Right lobe of liver (tissue), 6 donors: ENCODE data around the gene POLR1A. TPM values are rescaled to one million over a fixed set of nuclear protein-coding genes. Genes with fewer than 3 reads are reported as not detected.

Experiments used
- ATAC-seq, 4 donors: fragments of 200-7000 bp; cut with Tn5 transposase; one replicate each; pipeline ENCODE4 v1.9.1; 2020; ENCODE audit warnings: mild to moderate bottlenecking in 4 of 4, moderate library complexity in 4 of 4
- DNase-seq, 3 donors: peaks; one replicate each; pipeline ENCODE4 v3.0.0-alpha.2; 2020
- H3K27ac ChIP-seq, 3 donors: fragments of 200-600 bp; one replicate each; pipeline ENCODE4 v1.8.0; 2022
- H3K27me3 ChIP-seq, 2 donors: fragments of 200-600 bp; one replicate each; pipeline ENCODE4 v1.8.0; 2022
- H3K36me3 ChIP-seq, 4 donors: fragments of 200-600 bp; sonication (generic) in 1 of 4; one replicate each; pipeline versions ENCODE4 v1.5.1 to v1.8.0; 2017 to 2022; ENCODE audit warnings: control low read depth in 1 of 4
- H3K4me1 ChIP-seq, 4 donors: fragments of 200-600 bp; sonication (generic) in 1 of 4; one replicate each; pipeline versions ENCODE4 v1.5.1 to v1.8.0; 2017 to 2022; ENCODE audit warnings: control low read depth in 1 of 4
- H3K4me3 ChIP-seq, 3 donors: fragments of 200-600 bp; one replicate each; pipeline ENCODE4 v1.8.0; 2022
- H3K9me3 ChIP-seq, 4 donors: fragments of 200-600 bp; sonication (generic) in 1 of 4; one replicate each; pipeline versions ENCODE4 v1.5.1 to v1.8.0; 2017 to 2022; ENCODE audit warnings: control low read depth in 1 of 4
- POLR2A ChIP-seq: fragments of 450-650 bp; IDR thresholded peaks from one replicate; pipeline ENCODE4 v1.6.1; 2017; ENCODE audit warnings: antibody characterized with exemption, mild to moderate bottlenecking
- WGBS: methylation state at CpG from one replicate; pipeline ENCODE4 v1.1.6; 2018; ENCODE audit warnings: low coverage, low lambda C conversion rate; ENCODE audit not compliant: insufficient coverage; ENCODE audit errors: missing lambda C conversion rate; 5-methylcytosine and 5-hydroxymethylcytosine counted together
- intact Hi-C, 2 donors: fragments of 100-400 bp; cut with DNase I; formaldehyde crosslinking; loops; one replicate each; pipeline versions ENCODE4 v1.11.2 to v1.14.1; 2022
- total RNA-seq, 6 experiments: library from RNA; depleted of rRNA in 2 of 6; stranded (reverse); fragments of >200 nt in 2 of 6; fragmentation: NEBNext Ultra II Directional in 3 of 6; extraction: Animal tissue kit (Norgen Biotek cat#: 25700) in 3 of 6; gene quantifications; one replicate each; pipeline versions ENCODE4 v1.1.0 to v1.2.4, GENCODE V29; 2016 to 2023
- TF ChIP-seq, protein P1 (sequence below), 4 donors: fragments of 200-600 bp in 3 of 4; fragments of 450-650 bp in 1 of 4; IDR thresholded peaks; one replicate each; pipeline versions ENCODE4 v1.5.1 to v1.8.0; 2016 to 2022; ENCODE audit warnings: antibody characterized with exemption in 4 of 4, mild to moderate bottlenecking in 2 of 4
- donor health status: DM: no; HTN: yes; CAD: no.
- donor health status: DM: no; HTN: no; CAD: no.
- donor health status: DM: no; HTN: no; CAD: no.
- donor health status: DM: no; HTN: yes; CAD: no.
- donor health status: DM: no; HTN: yes; CAD: no.

The POLR1A gene
- total RNA-seq, 6 experiments from 2014 or later, result 12.5 to 19.7 (median 14.4) TPM

DNA sequence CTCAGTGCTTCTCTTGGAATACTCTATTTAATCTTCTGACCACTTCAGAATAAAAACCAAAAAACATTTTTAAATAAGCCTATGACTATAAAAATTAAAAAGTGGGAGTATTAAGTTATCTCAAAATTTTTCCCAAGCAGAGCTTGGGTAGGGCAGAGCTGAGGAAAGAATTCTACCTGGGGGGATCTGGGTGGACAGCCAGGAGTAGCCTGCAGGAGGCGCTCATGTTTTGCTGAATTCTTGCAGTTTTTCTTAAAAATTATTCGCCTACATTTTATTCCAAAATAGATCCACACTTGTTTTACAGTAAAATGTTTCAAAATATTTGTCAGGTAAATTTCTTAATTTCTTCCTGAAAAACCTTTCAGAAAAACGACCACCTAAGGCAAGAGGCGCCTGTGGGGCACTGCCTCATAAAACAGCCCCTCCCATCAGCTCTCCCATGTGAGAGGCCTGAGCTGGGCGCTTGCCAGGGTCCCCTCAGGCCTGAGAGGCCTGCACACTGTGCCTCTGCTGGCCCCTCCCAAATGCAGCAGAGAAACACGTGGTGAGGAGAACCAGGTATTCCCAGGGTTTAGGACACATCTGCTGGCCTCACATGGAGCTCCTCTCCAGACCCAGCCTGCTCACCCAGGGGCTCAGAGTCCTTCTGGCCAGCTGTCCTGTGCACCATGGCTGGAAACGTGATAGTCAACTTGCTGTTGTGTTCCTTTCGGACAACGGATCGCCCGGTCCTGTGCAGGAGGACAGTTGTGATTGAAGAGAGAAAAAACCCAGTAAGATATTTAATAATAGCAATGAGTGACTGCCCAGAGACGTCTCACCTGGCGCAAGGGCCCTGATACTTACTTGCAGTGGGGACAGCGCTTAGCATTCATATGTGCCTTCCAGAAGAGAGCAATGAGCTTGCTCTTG is 17.5 kb downstream of the POLR1A start:
- no peaks in the 10 kb centered on the region for H3K27me3 ChIP-seq
- H3K9me3 ChIP-seq, result no peaks in the 10 kb centered on the region
- no peak overlapping the region for H3K27ac ChIP-seq
- 78% methylated on average over 9 of the region's 14 CpGs for WGBS
- H3K4me1 ChIP-seq, result no peaks in the 10 kb centered on the region
- H3K4me3 ChIP-seq, result no peak overlapping the region
- DNase-seq (no peak), ATAC-seq (no peak)
- intact Hi-C loops, result no loop called here
- TF ChIP-seq POLR2A, result no peak
- TF ChIP-seq, protein P1, sequence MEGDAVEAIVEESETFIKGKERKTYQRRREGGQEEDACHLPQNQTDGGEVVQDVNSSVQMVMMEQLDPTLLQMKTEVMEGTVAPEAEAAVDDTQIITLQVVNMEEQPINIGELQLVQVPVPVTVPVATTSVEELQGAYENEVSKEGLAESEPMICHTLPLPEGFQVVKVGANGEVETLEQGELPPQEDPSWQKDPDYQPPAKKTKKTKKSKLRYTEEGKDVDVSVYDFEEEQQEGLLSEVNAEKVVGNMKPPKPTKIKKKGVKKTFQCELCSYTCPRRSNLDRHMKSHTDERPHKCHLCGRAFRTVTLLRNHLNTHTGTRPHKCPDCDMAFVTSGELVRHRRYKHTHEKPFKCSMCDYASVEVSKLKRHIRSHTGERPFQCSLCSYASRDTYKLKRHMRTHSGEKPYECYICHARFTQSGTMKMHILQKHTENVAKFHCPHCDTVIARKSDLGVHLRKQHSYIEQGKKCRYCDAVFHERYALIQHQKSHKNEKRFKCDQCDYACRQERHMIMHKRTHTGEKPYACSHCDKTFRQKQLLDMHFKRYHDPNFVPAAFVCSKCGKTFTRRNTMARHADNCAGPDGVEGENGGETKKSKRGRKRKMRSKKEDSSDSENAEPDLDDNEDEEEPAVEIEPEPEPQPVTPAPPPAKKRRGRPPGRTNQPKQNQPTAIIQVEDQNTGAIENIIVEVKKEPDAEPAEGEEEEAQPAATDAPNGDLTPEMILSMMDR (IDR thresholded peaks at IDR 0.05), result peak in 2 of 4 donors; percentile 19 to 27
- peaks cover 7 to 41% (median 20%) of the 10 kb centered on the region in 4 donors for H3K36me3 ChIP-seq

DNA sequence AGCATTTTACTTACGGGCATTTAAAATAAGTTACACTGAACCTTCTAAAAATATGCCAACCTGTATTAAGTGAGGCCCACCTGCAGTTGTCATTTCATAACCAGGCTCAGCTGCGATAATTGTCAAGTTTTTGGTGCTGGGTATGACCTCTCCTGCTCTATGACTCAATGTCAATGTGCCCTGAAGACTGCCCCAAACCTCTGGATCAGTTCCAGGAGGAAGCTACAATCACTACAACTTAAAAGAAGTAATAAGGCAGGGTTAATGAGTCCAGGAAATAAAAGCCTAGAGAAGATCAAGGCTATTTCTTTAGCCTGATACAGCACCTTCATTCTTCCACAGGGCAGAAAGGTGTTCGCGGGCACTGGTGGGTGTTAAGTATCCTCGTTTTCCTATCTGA is 22.9 kb downstream of the POLR1A start:
- peaks cover 0 to 19% (median 4%) of the 10 kb centered on the region in 4 donors for H3K36me3 ChIP-seq
- intact Hi-C loops, result loop anchor here in 1 of 2 donors (5.0 kb wide), 1 partner anchor 255 kb away; no protein-coding TSS in a partner anchor
- H3K27me3 ChIP-seq, result no peaks in the 10 kb centered on the region
- no peak for TF ChIP-seq POLR2A
- TF ChIP-seq, protein P1 (IDR thresholded peaks at IDR 0.05), result no peak
- WGBS, result 77% methylated on average over 5 of the region's 5 CpGs
- ATAC-seq, result peak in 1 of 4 donors; percentile 11
- no peak overlapping the region for H3K4me3 ChIP-seq
- H3K27ac ChIP-seq, result no peak overlapping the region
- peaks cover 0 to 20% (median 10%) of the 10 kb centered on the region in 4 donors for H3K4me1 ChIP-seq
- no peak for DNase-seq
- no peaks in the 10 kb centered on the region for H3K9me3 ChIP-seq

DNA sequence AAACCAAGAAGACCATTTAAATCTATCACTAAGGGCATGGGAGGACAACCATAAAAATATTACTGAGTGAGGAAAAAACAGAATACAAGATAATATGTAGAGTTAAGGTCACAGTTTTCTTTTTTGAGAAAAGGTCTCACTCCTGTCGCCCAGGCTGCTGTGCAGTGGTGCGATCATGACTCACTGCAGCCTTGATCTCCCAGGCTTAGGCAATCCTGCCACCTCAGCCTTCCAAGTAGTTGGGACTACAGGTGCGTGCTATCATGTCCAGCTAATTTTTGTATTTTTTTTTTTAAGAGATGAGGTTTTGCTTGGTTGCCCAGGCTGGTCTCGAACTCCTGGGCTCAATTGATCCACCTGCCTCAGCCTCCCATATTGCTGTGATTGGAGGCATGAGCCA is 24.0 kb downstream of the POLR1A start:
- ATAC-seq (no peak), DNase-seq (no peak)
- Histone ChIP-seq H3K4me1 (peaks cover 0 to 20% (median 10%) of the 10 kb centered on the region in 4 donors), H3K27me3 (no peaks in the 10 kb centered on the region), H3K4me3 (no peak overlapping the region), H3K36me3 (peaks cover 0 to 15% (median 5%) of the 10 kb centered on the region in 4 donors), H3K9me3 (no peaks in the 10 kb centered on the region), H3K27ac (no peak overlapping the region)
- TF ChIP-seq POLR2A, result no peak
- intact Hi-C loops, result loop anchor here in 1 of 2 donors (5.0 kb wide), 1 partner anchor 254 kb away; no protein-coding TSS in a partner anchor
- WGBS, result 95% methylated on average over 4 of the region's 4 CpGs

DNA sequence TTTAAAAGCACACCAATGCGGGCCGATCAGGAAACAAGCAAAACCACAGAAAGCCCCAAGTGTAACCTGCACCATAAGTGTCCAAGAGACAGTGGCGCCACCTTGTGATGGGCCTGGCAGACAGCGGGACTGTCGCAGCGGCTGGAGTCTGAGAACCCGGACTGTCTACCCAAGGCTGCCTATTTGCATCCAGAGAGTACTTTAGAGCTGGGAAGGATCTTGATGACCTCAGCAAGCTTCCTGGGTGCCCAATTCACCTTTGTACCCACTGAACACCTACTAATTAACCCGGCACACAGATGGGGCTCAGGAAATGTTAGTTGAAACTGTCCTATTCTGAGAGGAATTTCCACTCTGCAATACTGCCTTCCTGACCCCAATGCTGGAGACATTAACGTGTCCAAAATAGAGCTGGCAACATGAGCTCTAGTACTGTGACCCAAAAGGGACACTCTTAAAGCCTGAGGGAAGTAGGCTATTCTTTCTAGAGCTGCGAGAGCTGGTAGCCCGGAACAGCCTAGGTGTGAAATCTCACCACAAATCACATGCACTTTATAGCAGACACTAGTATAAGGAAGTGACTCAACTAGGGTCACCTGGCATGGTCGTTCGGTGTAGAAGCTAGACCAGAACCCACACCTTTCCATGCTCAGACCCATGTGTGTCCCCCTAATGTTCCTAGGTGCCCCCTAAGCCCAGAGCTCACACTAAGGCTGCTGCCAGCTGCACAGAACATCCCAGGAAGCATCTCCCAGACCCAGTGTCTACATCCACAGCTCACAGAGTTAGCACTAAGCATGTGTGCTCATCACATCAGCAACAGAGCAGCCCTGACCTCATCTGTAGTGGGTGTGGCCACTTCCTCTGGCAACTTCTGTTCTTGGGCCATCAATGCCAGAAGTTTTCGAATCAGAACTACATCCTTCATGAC is 25.4 kb downstream of the POLR1A start:
- peaks cover 0 to 10% (median 3%) of the 10 kb centered on the region in 4 donors for H3K36me3 ChIP-seq
- DNase-seq (peak; percentile 85 to 87 (median 87)), ATAC-seq (peak; percentile 90 to 93 (median 92))
- H3K27ac ChIP-seq, result peak overlapping the region in 1 of 3 donors; percentile 15
- TF ChIP-seq, protein P1 (IDR thresholded peaks at IDR 0.05), result peak; percentile 83 to 92 (median 88)
- no peak for TF ChIP-seq POLR2A
- H3K4me3 ChIP-seq, result no peak overlapping the region
- no peaks in the 10 kb centered on the region for H3K27me3 ChIP-seq
- no peaks in the 10 kb centered on the region for H3K9me3 ChIP-seq
- 13% methylated on average over 13 of the region's 14 CpGs for WGBS
- peaks cover 0 to 20% (median 10%) of the 10 kb centered on the region in 4 donors for H3K4me1 ChIP-seq
- intact Hi-C loops, result loop anchor here in 1 of 2 donors (5.0 kb wide), 1 partner anchor 253 kb away; no protein-coding TSS in a partner anchor
